HuH-7.5 (cell line): ENCODE measurements around the gene ESRP2.

ENCODE experiments used
- DNase-seq: peaks from one replicate; pipeline ENCODE4 v3.0.0; 2011; ENCODE audit warnings: low spot score

The ESRP2 gene

GRCh38 chr16:68237243-68238028 lies 1.5 kb upstream of the ESRP2 start:
- DNase-seq = peak; percentile 97

GRCh38 chr16:68236826-68237242 lies 907 bp upstream of the ESRP2 start:
- DNase-seq = no peak

GRCh38 chr16:68236137-68236825 lies 354 bp upstream of the ESRP2 start:
- peak; percentile 80 for DNase-seq

- DNase-seq = no peak
Measured at GRCh38 chr16:68235108-68235886, 630 bp downstream of the ESRP2 start.

GRCh38 chr16:68234188-68235107 lies 1.5 kb downstream of the ESRP2 start:
- DNase-seq = no peak

- DNase-seq = no peak
Measured at GRCh38 chr16:68233835-68234187, 2.1 kb downstream of the ESRP2 start.

- no peak for DNase-seq
Measured at GRCh38 chr16:68233085-68233834, 2.7 kb downstream of the ESRP2 start.

- no peak for DNase-seq
Measured at GRCh38 chr16:68232335-68232734, 3.6 kb downstream of the ESRP2 start.

GRCh38 chr16:68231384-68232136 lies 4.4 kb downstream of the ESRP2 start:
- DNase-seq = no peak

GRCh38 chr16:68230956-68231355 lies 5.0 kb downstream of the ESRP2 start:
- no peak for DNase-seq

- no peak for DNase-seq
Measured at GRCh38 chr16:68230176-68230571, 5.8 kb downstream of the ESRP2 start.

- no peak for DNase-seq
Measured at GRCh38 chr16:68229431-68230175, 6.3 kb downstream of the ESRP2 start.

- no peak for DNase-seq
Measured at GRCh38 chr16:68228652-68229051, 7.3 kb downstream of the ESRP2 start.

- DNase-seq = no peak
Measured at GRCh38 chr16:68227850-68228553, 7.9 kb downstream of the ESRP2 start.

- DNase-seq = no peak
Measured at GRCh38 chr16:68227183-68227793, 8.6 kb downstream of the ESRP2 start.

- DNase-seq = no peak
Measured at GRCh38 chr16:68226116-68226515, 9.8 kb downstream of the ESRP2 start.

- no peak for DNase-seq
Measured at GRCh38 chr16:68223072-68223471, 12.9 kb downstream of the ESRP2 start.

- no peak for DNase-seq
Measured at GRCh38 chr16:68219725-68220351, 16.1 kb downstream of the ESRP2 start.
